GM10847 (cell line): Measurements from ENCODE around the gene PDSS2.
A peak's percentile ranks its signal among the peaks of the same experiment; 100 is the strongest.

Experiments used
- POLR2A ChIP-seq: IDR thresholded peaks from 2 replicates; pipeline ENCODE4 v1.6.1; 2011; ENCODE audit not compliant: insufficient read length; ENCODE audit errors: extremely low read depth

Gene PDSS2

GRCh38 chr6:107121964-107122495, 337.3 kb downstream of the PDSS2 start:
- no peak for TF ChIP-seq POLR2A

DNA sequence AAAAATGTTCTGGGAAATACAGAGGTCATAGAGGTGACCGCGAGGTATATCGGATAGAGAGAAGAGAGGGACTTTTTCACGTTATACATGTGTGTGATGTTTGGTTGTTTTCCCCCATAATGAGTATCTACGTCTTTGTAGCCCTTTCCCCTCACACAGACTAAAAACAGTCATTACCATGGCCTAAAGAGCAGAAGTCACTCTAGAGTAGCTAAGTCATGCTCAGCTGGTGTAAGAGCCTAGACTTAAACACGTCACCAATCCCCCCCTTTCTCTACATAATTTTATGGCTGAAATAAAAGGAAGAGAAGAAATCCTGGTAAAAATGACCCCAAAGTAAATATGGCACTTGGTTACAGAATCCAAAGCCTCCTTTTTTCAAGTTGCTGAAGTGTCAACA, 338.1 kb downstream of the PDSS2 start:
- no peak for TF ChIP-seq POLR2A

DNA sequence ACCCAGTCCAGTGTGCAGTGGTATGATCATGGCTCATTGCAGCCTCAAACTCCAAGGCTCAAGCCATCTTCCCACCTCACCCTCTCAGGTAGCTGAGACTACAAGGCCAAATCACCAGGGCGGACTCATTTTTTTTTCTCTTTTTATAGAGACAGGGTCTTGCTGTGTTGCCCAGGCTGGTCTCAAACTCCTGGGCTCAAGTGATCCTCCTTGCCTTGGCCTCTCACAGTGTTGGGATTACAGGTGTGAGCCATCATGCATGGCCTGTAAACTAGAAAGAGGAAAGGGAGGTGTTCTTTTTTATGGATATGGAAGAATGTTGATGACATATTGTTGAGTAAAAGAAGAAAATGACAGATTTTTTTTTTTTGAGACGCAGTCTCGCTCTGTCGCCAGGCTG, 339.0 kb downstream of the PDSS2 start:
- TF ChIP-seq POLR2A: no peak

DNA sequence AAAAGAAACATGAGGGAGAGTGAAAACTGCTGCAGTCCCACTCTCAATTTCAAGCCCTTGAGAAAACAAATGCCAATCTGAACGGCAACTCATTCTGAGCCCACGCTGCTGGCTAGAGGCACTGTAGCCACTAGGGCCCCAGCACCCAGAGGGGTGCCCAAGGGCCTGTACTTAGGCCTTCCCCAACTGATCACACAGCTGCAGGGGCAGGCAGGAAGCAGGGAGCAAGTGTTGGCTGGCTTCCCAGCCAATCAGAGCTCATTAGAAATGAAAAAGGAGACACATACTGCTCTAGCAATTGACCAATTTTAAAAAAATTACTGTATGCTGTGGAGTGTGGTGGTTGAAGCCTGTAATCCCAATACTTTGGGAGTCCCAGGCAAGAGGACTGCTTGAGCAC, 340.4 kb downstream of the PDSS2 start:
- no peak for TF ChIP-seq POLR2A

- no peak for TF ChIP-seq POLR2A
Measured at GRCh38 chr6:107116931-107117330, 342.4 kb downstream of the PDSS2 start.

GRCh38 chr6:107116328-107116892, 343.0 kb downstream of the PDSS2 start:
- TF ChIP-seq POLR2A: no peak

DNA sequence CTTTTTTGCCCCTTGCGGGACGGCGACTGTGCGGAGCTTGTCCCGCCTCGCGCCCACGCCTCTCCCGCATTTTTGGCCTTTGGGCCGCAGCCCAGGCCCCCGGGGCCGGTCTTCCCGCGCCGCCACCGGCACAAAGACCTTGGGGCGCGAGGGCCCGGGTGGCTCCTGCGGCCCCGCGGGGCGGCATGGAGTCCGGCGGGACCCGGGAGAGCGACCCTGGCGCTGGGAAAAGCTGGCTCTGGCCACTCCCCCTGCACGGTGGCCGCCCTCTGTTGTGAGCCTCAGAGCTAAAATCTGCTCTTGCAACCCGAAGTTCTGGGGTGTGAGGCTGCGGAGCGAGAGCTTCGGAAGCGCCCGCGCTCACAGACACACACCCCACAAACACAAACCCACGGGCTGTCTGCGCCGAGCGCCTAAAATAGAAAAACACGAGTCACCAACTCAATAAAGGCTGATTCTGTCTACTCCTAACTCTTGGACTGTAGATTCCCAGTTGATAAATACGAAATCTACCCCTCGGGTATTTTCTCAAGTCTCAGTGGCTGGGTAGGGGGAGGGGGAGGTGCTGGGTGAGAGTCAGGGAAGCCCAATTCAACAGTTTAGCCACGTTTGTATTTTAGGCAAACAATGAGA, 343.6 kb downstream of the PDSS2 start:
- no peak for TF ChIP-seq POLR2A

DNA sequence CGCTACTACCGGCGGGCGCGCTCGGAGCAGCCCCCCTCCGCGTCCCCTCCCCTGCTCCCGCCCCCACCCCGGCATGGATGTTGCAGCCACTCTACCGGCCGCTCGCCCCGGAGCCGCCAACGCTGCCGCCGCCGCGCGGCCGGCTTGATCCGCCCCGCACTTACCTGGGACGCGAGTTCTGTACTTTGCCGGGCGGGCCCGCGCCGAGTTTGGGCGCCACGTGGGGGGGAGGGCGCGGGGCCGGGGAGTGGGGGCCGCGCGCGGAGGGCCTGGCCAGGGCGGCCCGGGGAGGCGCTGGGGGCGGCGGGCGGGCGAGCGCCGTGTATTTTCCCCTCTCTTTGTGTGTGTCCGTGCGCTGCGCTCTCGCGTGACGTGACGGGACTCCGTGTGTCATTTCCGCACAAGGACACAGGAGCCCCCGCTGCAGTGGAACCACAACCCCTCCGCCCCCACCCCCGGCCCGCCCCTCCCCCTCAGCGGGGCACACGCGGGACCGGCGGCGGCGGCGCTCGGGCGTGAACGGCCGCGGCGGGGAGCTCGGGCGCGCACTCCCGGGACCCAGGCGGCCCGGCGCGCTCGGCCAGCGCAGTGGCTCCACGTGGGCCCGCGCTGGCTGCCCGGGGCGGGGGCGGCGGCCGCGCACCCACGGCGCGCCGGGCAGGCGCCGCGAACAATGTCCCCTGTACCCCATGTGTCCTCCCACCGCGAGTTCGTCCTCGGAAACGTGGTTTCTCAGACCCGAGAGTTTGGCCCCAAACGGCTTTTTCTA, 344.3 kb downstream of the PDSS2 start, which contains the start of gene BEND3:
BEND3 (minus strand) TSS at position 590 of the 769 bp plus-strand sequence. CDS start 16,230 bp downstream, outside the sequence.
- TF ChIP-seq POLR2A: peak; percentile 5

GRCh38 chr6:107114213-107114925, 345.0 kb downstream of the PDSS2 start:
- peak; percentile 10 for TF ChIP-seq POLR2A

DNA sequence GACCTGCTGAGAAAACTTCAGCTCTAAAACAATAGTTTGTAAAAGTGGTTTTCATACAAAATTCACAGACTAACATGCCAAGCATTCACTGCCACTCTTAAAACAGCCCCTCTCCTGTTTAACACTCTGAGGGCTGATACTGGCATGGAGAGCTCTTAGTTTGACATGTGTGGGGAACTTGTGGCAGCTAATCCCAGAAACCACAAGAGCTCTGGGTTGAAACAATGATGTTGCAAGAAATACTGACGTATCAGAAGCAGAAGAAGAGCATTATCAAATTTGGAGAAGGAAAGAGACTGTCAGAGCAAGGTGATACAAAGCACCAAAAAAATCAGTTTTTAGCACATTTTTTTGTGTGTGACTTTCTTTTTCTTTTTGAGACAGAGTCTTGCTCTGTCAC, 349.2 kb downstream of the PDSS2 start:
- no peak for TF ChIP-seq POLR2A

DNA sequence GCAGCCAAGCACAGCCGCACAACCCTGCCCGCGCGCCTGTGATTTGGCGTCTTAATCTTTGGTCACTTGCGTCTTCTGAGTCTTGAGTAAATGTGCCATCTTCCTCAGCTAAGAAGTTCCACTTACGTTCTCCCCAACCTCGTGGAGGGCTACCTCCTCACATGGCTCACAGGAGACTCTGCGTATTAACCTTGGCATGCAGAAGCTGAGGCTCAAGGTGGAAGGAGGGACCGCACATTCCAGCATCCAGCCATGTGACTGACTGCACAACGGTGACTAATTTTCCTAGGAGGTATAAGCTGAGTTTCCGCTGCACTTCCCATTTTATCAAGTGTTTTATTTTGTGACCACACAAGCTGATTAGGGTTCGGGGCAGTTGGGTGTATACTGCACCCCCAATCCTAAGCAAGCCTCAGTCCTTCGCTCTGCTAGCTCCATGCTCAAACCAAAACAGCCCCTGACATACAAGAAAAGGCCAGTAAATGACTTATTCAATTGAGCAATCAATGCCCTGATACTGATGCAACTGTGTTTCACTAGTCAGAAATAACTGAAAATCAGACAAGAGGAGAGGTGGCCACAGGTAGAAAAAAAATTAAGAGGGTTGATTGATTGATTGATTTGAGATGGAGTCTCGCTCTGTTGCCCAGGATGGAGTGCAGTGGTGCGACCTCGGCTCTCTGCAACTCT, 351.0 kb downstream of the PDSS2 start:
- no peak for TF ChIP-seq POLR2A

- TF ChIP-seq POLR2A: no peak
Measured at GRCh38 chr6:107107791-107108190, 351.6 kb downstream of the PDSS2 start.

- TF ChIP-seq POLR2A: no peak
Measured at GRCh38 chr6:107106165-107106564, 353.2 kb downstream of the PDSS2 start.

GRCh38 chr6:107105511-107106116, 353.8 kb downstream of the PDSS2 start:
- TF ChIP-seq POLR2A: no peak

DNA sequence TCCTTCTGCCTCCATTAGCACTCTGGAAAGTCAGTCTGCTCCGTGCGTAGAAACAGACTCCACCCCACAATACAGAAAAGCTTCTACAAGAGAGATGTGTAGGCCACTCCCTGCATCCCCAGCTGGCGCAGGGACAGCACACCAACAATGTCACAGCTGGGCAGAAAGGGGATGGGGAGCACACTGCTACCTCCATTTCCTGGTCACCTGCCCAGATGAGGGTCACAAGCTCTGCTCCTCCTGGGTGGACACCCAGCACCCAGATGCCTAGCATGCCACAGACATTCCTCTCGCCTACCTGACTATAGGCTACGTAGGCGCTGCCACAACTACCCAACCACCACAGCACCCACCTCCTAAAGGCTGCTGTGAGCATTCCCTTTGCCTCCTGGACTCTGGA, 356.3 kb downstream of the PDSS2 start:
- no peak for TF ChIP-seq POLR2A
